ENCODE data around the gene KIFAP3. TPM values are rescaled to one million over a fixed set of nuclear protein-coding genes. Genes with fewer than 3 reads are reported as not detected.
"Not testable (repeated sequence)": the region's sequence is repeated elsewhere in the genome, so short reads cannot be mapped to it uniquely, and the experiment has no call there.

KIFAP3 gene
- total RNA-seq, 1 experiment from 2014 or later = 20.0 TPM

DNA sequence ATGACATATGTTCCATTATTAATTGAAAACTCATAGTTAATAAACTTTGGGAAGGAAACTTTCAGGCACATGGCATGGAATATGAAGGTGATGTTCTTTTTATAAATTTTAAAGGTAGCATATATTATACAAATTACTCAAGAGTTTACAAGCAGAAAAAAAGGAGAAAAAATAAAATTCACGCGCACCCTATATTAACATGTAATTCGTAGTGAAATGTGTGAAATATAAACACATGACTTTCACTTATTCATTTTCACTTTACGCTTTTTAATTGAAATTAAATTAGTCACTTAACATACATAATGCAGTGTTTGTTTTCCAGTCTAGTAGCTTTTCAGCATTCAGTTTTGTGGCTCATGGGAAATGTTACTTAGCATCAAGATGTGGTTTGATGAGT is 153.4 kb downstream of the KIFAP3 start:
- ChIA-PET CTCF (no interaction called here), POLR2A (no interaction called here)
- Histone ChIP-seq H3K36me3 (ENCODE audit: control insufficient read depth, insufficient read depth, low read length) (no peaks in the 10 kb centered on the region), H3K27me3 (ENCODE audit: control insufficient read depth, insufficient read depth, low read length) (no peaks in the 10 kb centered on the region), H3K4me1 (ENCODE audit: control insufficient read depth, insufficient read depth, low read length) (no peaks in the 10 kb centered on the region), H3K9me3 (ENCODE audit: control insufficient read depth, insufficient read depth, low read depth, low read length) (no peaks in the 10 kb centered on the region), H3K4me3 (ENCODE audit: low read depth in 2 of 2, low read length in 2 of 2) (no peak overlapping the region), H3K27ac (ENCODE audit: low read length) (no peak overlapping the region)
- DNase-seq (ENCODE audit: low read depth, low spot score) (no peak), ATAC-seq (no peak)
- in situ Hi-C loops (cut with HindIII; ENCODE audit: low pct_unique_long_range_greater_than_20kb, low sequenced_read_pairs) = no loop called here
- no TSS peak for BruUV-seq (replicated peaks)
- TF ChIP-seq, protein P1, sequence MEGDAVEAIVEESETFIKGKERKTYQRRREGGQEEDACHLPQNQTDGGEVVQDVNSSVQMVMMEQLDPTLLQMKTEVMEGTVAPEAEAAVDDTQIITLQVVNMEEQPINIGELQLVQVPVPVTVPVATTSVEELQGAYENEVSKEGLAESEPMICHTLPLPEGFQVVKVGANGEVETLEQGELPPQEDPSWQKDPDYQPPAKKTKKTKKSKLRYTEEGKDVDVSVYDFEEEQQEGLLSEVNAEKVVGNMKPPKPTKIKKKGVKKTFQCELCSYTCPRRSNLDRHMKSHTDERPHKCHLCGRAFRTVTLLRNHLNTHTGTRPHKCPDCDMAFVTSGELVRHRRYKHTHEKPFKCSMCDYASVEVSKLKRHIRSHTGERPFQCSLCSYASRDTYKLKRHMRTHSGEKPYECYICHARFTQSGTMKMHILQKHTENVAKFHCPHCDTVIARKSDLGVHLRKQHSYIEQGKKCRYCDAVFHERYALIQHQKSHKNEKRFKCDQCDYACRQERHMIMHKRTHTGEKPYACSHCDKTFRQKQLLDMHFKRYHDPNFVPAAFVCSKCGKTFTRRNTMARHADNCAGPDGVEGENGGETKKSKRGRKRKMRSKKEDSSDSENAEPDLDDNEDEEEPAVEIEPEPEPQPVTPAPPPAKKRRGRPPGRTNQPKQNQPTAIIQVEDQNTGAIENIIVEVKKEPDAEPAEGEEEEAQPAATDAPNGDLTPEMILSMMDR (IDR thresholded peaks at IDR 0.05) = no peak
- intact Hi-C loops (cut with micrococcal nuclease; ENCODE audit: unreplicated experiment) = loop anchor here (10.0 kb wide), 2 partner anchors 154 to 754 kb away; partner anchors contain the start of gene KIFAP3

DNA sequence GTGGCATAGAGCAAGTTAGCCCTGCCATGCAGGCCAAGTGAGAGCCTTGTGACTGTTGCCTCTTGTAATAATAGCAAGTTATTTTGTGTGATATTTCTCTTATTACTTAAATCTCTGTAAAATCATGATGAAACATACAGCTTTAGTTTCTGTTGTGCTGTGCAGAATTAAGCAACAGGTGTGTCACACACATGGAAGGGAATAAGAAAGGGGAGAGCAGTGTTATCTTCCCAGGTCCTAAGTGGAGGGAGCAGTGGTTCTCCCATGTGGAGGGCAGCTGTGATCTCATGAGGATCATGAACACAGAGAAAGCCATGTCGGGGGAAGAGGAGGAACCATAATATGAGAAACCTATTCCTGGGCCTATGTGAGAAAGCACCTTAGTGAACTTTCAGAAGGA is 155.6 kb downstream of the KIFAP3 start:
- POLR2A ChIA-PET = no interaction called here

DNA sequence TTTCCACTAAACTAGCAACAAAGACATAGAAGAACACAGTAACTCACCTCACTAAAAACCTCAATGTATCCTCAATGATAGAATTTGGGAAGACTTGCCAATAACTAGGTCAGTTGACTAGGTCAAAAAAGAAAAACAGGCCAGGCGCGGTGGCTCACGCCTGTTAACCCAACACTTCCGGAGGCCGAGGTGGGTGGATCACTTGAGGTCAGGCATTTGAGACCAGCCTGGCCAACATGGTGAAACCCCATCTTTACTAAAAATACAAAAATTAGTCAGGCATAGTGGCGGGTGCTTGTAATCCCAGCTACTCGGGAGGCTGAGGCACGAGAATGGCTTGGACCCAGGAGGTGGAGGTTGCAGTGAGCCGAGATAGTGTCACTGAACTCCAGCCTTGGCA is 156.3 kb downstream of the KIFAP3 start:
- in situ Hi-C loops (cut with HindIII; ENCODE audit: low pct_unique_long_range_greater_than_20kb, low sequenced_read_pairs); POLR2A ChIA-PET; DNase-seq (ENCODE audit: low read depth, low spot score); H3K4me3 ChIP-seq (ENCODE audit: low read depth in 2 of 2, low read length in 2 of 2); ATAC-seq; H3K27me3 ChIP-seq (ENCODE audit: control insufficient read depth, insufficient read depth, low read length); BruUV-seq (replicated peaks); intact Hi-C loops (cut with micrococcal nuclease; ENCODE audit: unreplicated experiment); H3K36me3 ChIP-seq (ENCODE audit: control insufficient read depth, insufficient read depth, low read length); H3K9me3 ChIP-seq (ENCODE audit: control insufficient read depth, insufficient read depth, low read depth, low read length); H3K27ac ChIP-seq (ENCODE audit: low read length); CTCF ChIA-PET; H3K4me1 ChIP-seq (ENCODE audit: control insufficient read depth, insufficient read depth, low read length): not testable (repeated sequence)

More for the DNA sequence above, 155.6 kb downstream of the KIFAP3 start:
- in situ Hi-C loops (cut with HindIII; ENCODE audit: low pct_unique_long_range_greater_than_20kb, low sequenced_read_pairs) = no loop called here
- Histone ChIP-seq H3K4me1 (ENCODE audit: control insufficient read depth, insufficient read depth, low read length) (no peaks in the 10 kb centered on the region), H3K4me3 (ENCODE audit: low read depth in 2 of 2, low read length in 2 of 2) (no peak overlapping the region), H3K27ac (ENCODE audit: low read length) (no peak overlapping the region), H3K9me3 (ENCODE audit: control insufficient read depth, insufficient read depth, low read depth, low read length) (no peaks in the 10 kb centered on the region), H3K27me3 (ENCODE audit: control insufficient read depth, insufficient read depth, low read length) (no peaks in the 10 kb centered on the region), H3K36me3 (ENCODE audit: control insufficient read depth, insufficient read depth, low read length) (no peaks in the 10 kb centered on the region)
- CTCF ChIA-PET = no interaction called here
- no peak for ATAC-seq
- no peak for DNase-seq (ENCODE audit: low read depth, low spot score)
- intact Hi-C loops (cut with micrococcal nuclease; ENCODE audit: unreplicated experiment) = no loop called here
- BruUV-seq (replicated peaks) = no TSS peak
- TF ChIP-seq, protein P2, sequence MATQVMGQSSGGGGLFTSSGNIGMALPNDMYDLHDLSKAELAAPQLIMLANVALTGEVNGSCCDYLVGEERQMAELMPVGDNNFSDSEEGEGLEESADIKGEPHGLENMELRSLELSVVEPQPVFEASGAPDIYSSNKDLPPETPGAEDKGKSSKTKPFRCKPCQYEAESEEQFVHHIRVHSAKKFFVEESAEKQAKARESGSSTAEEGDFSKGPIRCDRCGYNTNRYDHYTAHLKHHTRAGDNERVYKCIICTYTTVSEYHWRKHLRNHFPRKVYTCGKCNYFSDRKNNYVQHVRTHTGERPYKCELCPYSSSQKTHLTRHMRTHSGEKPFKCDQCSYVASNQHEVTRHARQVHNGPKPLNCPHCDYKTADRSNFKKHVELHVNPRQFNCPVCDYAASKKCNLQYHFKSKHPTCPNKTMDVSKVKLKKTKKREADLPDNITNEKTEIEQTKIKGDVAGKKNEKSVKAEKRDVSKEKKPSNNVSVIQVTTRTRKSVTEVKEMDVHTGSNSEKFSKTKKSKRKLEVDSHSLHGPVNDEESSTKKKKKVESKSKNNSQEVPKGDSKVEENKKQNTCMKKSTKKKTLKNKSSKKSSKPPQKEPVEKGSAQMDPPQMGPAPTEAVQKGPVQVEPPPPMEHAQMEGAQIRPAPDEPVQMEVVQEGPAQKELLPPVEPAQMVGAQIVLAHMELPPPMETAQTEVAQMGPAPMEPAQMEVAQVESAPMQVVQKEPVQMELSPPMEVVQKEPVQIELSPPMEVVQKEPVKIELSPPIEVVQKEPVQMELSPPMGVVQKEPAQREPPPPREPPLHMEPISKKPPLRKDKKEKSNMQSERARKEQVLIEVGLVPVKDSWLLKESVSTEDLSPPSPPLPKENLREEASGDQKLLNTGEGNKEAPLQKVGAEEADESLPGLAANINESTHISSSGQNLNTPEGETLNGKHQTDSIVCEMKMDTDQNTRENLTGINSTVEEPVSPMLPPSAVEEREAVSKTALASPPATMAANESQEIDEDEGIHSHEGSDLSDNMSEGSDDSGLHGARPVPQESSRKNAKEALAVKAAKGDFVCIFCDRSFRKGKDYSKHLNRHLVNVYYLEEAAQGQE (IDR thresholded peaks at IDR 0.05; ENCODE audit: insufficient read depth in 1 of 2, low read depth in 2 of 2, low read length in 1 of 2) = no peak
- no peak for TF ChIP-seq SIN3A (IDR thresholded peaks at IDR 0.05; ENCODE audit: borderline replicate concordance, insufficient read depth, low read depth, low read length)
- TF ChIP-seq, protein P1 (IDR thresholded peaks at IDR 0.05) = no peak
- no peak for TF ChIP-seq POLR2AphosphoS5 (IDR thresholded peaks at IDR 0.05; ENCODE audit: low read depth, low read length)
- no peak for TF ChIP-seq TCF7L2 (IDR thresholded peaks at IDR 0.05; ENCODE audit: low read depth, low read length)
